SKM-1 (cell line): ENCODE measurements around the gene LTB4R.
A peak's percentile ranks its signal among the peaks of the same experiment; 100 is the strongest.
"Not testable (repeated sequence)": the region's sequence is repeated elsewhere in the genome, so short reads cannot be mapped to it uniquely, and the experiment has no call there.

Source experiments
- DNase-seq: peaks from one replicate; lab custom pipeline; 2025; ENCODE audit not compliant: unreplicated experiment; lab: John Stamatoyannopoulos, UW

The LTB4R gene

GRCh38 chr14:24317141-24317928 is 6.0 kb downstream of the LTB4R start:
- DNase-seq, result no peak

- DNase-seq, result no peak
Observed at GRCh38 chr14:24321212-24321975, 10.1 kb downstream of the LTB4R start.

GRCh38 chr14:24322672-24323071 is 11.4 kb downstream of the LTB4R start:
- DNase-seq, result no peak

GRCh38 chr14:24323341-24323740 is 12.0 kb downstream of the LTB4R start:
- DNase-seq, result no peak

GRCh38 chr14:24324024-24324423 is 12.7 kb downstream of the LTB4R start:
- DNase-seq, result no peak

GRCh38 chr14:24325041-24325530 is 13.8 kb downstream of the LTB4R start:
- DNase-seq, result no peak

GRCh38 chr14:24325963-24326362 is 14.7 kb downstream of the LTB4R start:
- DNase-seq, result no peak

GRCh38 chr14:24327303-24327702 is 16.0 kb downstream of the LTB4R start:
- DNase-seq, result peak; percentile 35

- not testable (repeated sequence) for DNase-seq
Observed at GRCh38 chr14:24327914-24328313, 16.6 kb downstream of the LTB4R start.

- no peak for DNase-seq
Observed at GRCh38 chr14:24329073-24329663, 17.9 kb downstream of the LTB4R start.

GRCh38 chr14:24329736-24330135 is 18.4 kb downstream of the LTB4R start:
- no peak for DNase-seq

- no peak for DNase-seq
Observed at GRCh38 chr14:24330973-24331674, 19.8 kb downstream of the LTB4R start.

- no peak for DNase-seq
Observed at GRCh38 chr14:24331731-24332267, 20.5 kb downstream of the LTB4R start.

- DNase-seq, result no peak
Observed at GRCh38 chr14:24332268-24332993, 21.1 kb downstream of the LTB4R start.

GRCh38 chr14:24334431-24335291 is 23.4 kb downstream of the LTB4R start, which contains the start of gene ADCY4:
ADCY4 (minus strand) TSS chr14:24335071; CDS start chr14:24334652, 419 bp downstream.
- DNase-seq, result no peak

- DNase-seq, result no peak
Observed at GRCh38 chr14:24335461-24336171, 24.3 kb downstream of the LTB4R start.

- no peak for DNase-seq
Observed at GRCh38 chr14:24337144-24337823, 26.0 kb downstream of the LTB4R start.

GRCh38 chr14:24337824-24338175 is 26.5 kb downstream of the LTB4R start:
- no peak for DNase-seq
